ENCODE results near the gene FAT4.

GRCh38 chr4:125338814-125339213 lies 24.1 kb downstream of the FAT4 start:
- TF ChIP-seq CTCF (IDR thresholded peaks at IDR 0.05), result no peak
- TF ChIP-seq ZFX (IDR thresholded peaks at IDR 0.05; ENCODE audit: borderline replicate concordance), result no peak
